GM11168 (cell line): Measurements from ENCODE around the gene DOP1B.
"Not testable (repeated sequence)": the region's sequence is repeated elsewhere in the genome, so short reads cannot be mapped to it uniquely, and the experiment has no call there.

Source experiments
- in situ Hi-C: fragments of 300-500 bp; cut with MboI; formaldehyde crosslinking; loops from one replicate; pipeline ENCODE4 v1.12.0; 2022; ENCODE audit warnings: low sequenced_read_pairs; ENCODE audit not compliant: unreplicated experiment

The DOP1B gene

GRCh38 chr21:36195613-36196012 lies 39.0 kb downstream of the DOP1B start:
- in situ Hi-C loops, result no loop called here

GRCh38 chr21:36199021-36199420 lies 42.4 kb downstream of the DOP1B start:
- in situ Hi-C loops, result no loop called here

- in situ Hi-C loops, result not testable (repeated sequence)
Measured at GRCh38 chr21:36199575-36199974, 43.0 kb downstream of the DOP1B start.

- in situ Hi-C loops, result no loop called here
Measured at GRCh38 chr21:36200081-36200561, 43.5 kb downstream of the DOP1B start.

GRCh38 chr21:36202726-36203602 lies 46.3 kb downstream of the DOP1B start:
- in situ Hi-C loops, result no loop called here

GRCh38 chr21:36203603-36203889 lies 46.9 kb downstream of the DOP1B start:
- in situ Hi-C loops, result no loop called here

GRCh38 chr21:36204980-36205379 lies 48.4 kb downstream of the DOP1B start:
- in situ Hi-C loops, result no loop called here

GRCh38 chr21:36205962-36206361 lies 49.3 kb downstream of the DOP1B start:
- in situ Hi-C loops, result no loop called here
